Naive thymus-derived CD4-positive, alpha-beta T cell (primary cell): ENCODE data around the gene PSMB8. TPM values are rescaled to one million over a fixed set of nuclear protein-coding genes. Genes with fewer than 3 reads are reported as not detected.

Experiments used
- ATAC-seq: fragments of 150-1000 bp; cut with Tn5 transposase; 2 replicates; pipeline ENCODE4 v1.10.0; 2021; ENCODE audit warnings: mild to moderate bottlenecking, moderate library complexity
- CTCF ChIA-PET: fragments of 350-600 bp; sonication (Branson Sonifier 250); formaldehyde crosslinking; loops from one replicate; lab custom pipeline; 2021; ENCODE audit warnings: antibody characterized with exemption; lab: Charles Lee
- POLR2A ChIA-PET: fragments of 350-600 bp; sonication (Branson Sonifier 250); formaldehyde crosslinking; loops from one replicate; lab custom pipeline; 2021; ENCODE audit warnings: antibody characterized with exemption, inconsistent platforms; lab: Charles Lee
- DNase-seq, 9 donors: peaks; one replicate each; pipeline versions ENCODE4 v3.0.0 to v3.0.0-alpha.2; 2020 to 2022; ENCODE audit warnings: mixed read lengths in 1 of 9
- H3K27ac ChIP-seq: one replicate; pipeline ENCODE4 v1.7.0; 2013; ENCODE audit warnings: mild to moderate bottlenecking, low read depth, low read length, moderate library complexity
- H3K27me3 ChIP-seq, 2 donors: one replicate each; pipeline ENCODE4 v1.7.0; 2013; ENCODE audit warnings: low read length in 2 of 2, mild to moderate bottlenecking in 2 of 2, moderate library complexity in 2 of 2; ENCODE audit not compliant: control insufficient read depth in 2 of 2, insufficient read depth in 2 of 2
- H3K36me3 ChIP-seq, 3 experiments: 1 replicate in 2 of 3; 2 replicates in 1 of 3; pipeline ENCODE4 v1.7.0; 2013; ENCODE audit warnings: low read length in 3 of 3, mild to moderate bottlenecking in 3 of 3, moderate library complexity in 1 of 3; ENCODE audit not compliant: insufficient read depth in 3 of 3, control insufficient read depth in 2 of 3
- H3K4me1 ChIP-seq, 2 donors: one replicate each; pipeline ENCODE4 v1.7.0; 2013; ENCODE audit warnings: low read length in 2 of 2, mild to moderate bottlenecking in 2 of 2, moderate library complexity in 1 of 2; ENCODE audit not compliant: control insufficient read depth in 2 of 2, insufficient read depth in 2 of 2
- H3K4me3 ChIP-seq: 2 replicates; pipeline ENCODE4 v1.7.0; 2013; ENCODE audit warnings: mild to moderate bottlenecking, low read length
- H3K9me3 ChIP-seq, 3 experiments: 1 replicate in 2 of 3; 2 replicates in 1 of 3; pipeline ENCODE4 v1.7.0; 2013; ENCODE audit warnings: low read length in 3 of 3; ENCODE audit not compliant: control insufficient read depth in 2 of 3
- H3K27ac Mint-ChIP-seq, 9 donors: one replicate each; pipeline ENCODE4 v1.8.0; 2020 to 2022; ENCODE audit warnings: mixed read lengths in 9 of 9, mild to moderate bottlenecking in 8 of 9, moderate library complexity in 5 of 9, inconsistent platforms in 2 of 9
- H3K27me3 Mint-ChIP-seq, 5 donors: one replicate each; pipeline ENCODE4 v1.8.0; 2021 to 2022; ENCODE audit warnings: mixed read lengths in 5 of 5, mild to moderate bottlenecking in 1 of 5
- H3K36me3 Mint-ChIP-seq, 5 donors: one replicate each; pipeline ENCODE4 v1.8.0; 2020 to 2022; ENCODE audit warnings: mixed read lengths in 5 of 5, mild to moderate bottlenecking in 3 of 5, inconsistent platforms in 1 of 5
- H3K4me1 Mint-ChIP-seq, 7 donors: one replicate each; pipeline ENCODE4 v1.8.0; 2020 to 2022; ENCODE audit warnings: mixed read lengths in 7 of 7, mild to moderate bottlenecking in 3 of 7, inconsistent platforms in 1 of 7
- H3K4me3 Mint-ChIP-seq, 10 donors: one replicate each; pipeline ENCODE4 v1.8.0; 2020 to 2022; ENCODE audit warnings: mild to moderate bottlenecking in 10 of 10, mixed read lengths in 10 of 10, moderate library complexity in 6 of 10, inconsistent platforms in 2 of 10
- H3K9me3 Mint-ChIP-seq, 11 donors: one replicate each; pipeline ENCODE4 v1.8.0; 2020 to 2022; ENCODE audit warnings: mixed read lengths in 11 of 11, mild to moderate bottlenecking in 4 of 11, inconsistent platforms in 1 of 11, moderate library complexity in 1 of 11
- intact Hi-C, 2 donors: fragments of 100-400 bp; cut with micrococcal nuclease; formaldehyde crosslinking; loops; one replicate each; pipeline ENCODE4 v1.15.1; 2023
- polyA plus RNA-seq, 2 donors: library from polyadenylated mRNA; unstranded; fragments of 300-500 nt; fragmentation: Illumina TruSeq; gene quantifications; one replicate each; pipeline ENCODE4 v1.2.3, GENCODE V29; 2021
- total RNA-seq, 6 experiments: library from RNA in 5 of 6; stranded (reverse) in 5 of 6; gene quantifications; 1 replicate in 5 of 6; 2 replicates in 1 of 6; pipeline ENCODE4 v1.2.3 and lab custom pipeline; 2021 to 2026

PSMB8 gene
- total and polyA plus RNA-seq, 7 experiments from 2014 or later = 111 to 419 (median 146) TPM

GRCh38 chr6:32852018-32852843 is 8.4 kb upstream of the PSMB8 start:
- peaks cover 61 to 67% of the 10 kb centered on the region in 2 donors for H3K4me1 ChIP-seq
- Mint-ChIP-seq H3K36me3 (peaks cover 33 to 79% (median 61%) of the 10 kb centered on the region in 5 donors), H3K27me3 (no peaks in the 10 kb centered on the region), H3K9me3 (peaks cover 0 to 4% (median 0%) of the 10 kb centered on the region in 11 donors), H3K4me3 (peak overlapping the region; percentile 96 to 100 (median 100)), H3K27ac (peak overlapping the region; percentile 94 to 100 (median 100)), H3K4me1 (peaks cover 62 to 81% (median 73%) of the 10 kb centered on the region in 7 donors)
- peak overlapping the region; percentile 100 for H3K27ac ChIP-seq
- H3K9me3 ChIP-seq = no peaks in the 10 kb centered on the region
- intact Hi-C loops = loop anchor here (2.0 to 10.0 kb wide), 6 partner anchors 460 to 1230 kb away; partner anchors contain the start of genes CLIC1 (in 1 of the 2), CUTA (in 1 of the 2), PHF1 (in 1 of the 2) and PRRC2A (in 1 of the 2)
- ChIA-PET POLR2A (interaction anchor here (0.6 to 9.5 kb wide), 13 partner anchors 7 to 818 kb away, joined by 4 to 662 read pairs (median 15); partner anchors contain the start of genes BRD2, HLA-DMA, PSMB8 and RPS18), CTCF (interaction anchor here (2.1 to 7.5 kb wide), 4 partner anchors 11 to 120 kb away, joined by 13 to 241 read pairs (median 27); partner anchors contain the start of genes PSMB8 and TAP2)
- DNase-seq (peak in 1 of 9 donors; percentile 16), ATAC-seq (no peak)
- peaks cover 25 to 69% (median 45%) of the 10 kb centered on the region in 3 experiments for H3K36me3 ChIP-seq
- H3K4me3 ChIP-seq = peak overlapping the region; percentile 91
- H3K27me3 ChIP-seq = no peaks in the 10 kb centered on the region

- intact Hi-C loops = loop anchor here (5.0 to 10.0 kb wide), 5 partner anchors 461 to 1229 kb away; partner anchors contain the start of genes CLIC1 (in 1 of the 2), CUTA (in 1 of the 2), PHF1 (in 1 of the 2) and PRRC2A (in 1 of the 2)
- Mint-ChIP-seq H3K36me3 (peaks cover 33 to 80% (median 64%) of the 10 kb centered on the region in 5 donors), H3K27ac (peak overlapping the region; percentile 65 to 100 (median 97)), H3K9me3 (peaks cover 0 to 4% (median 0%) of the 10 kb centered on the region in 11 donors), H3K4me1 (peaks cover 65 to 84% (median 75%) of the 10 kb centered on the region in 7 donors), H3K27me3 (no peaks in the 10 kb centered on the region), H3K4me3 (peak overlapping the region; percentile 96 to 100 (median 100))
- H3K4me1 ChIP-seq = peaks cover 67 to 70% of the 10 kb centered on the region in 2 donors
- H3K27ac ChIP-seq = peak overlapping the region; percentile 100
- CTCF ChIA-PET = interaction anchor here (0.6 to 2.1 kb wide), 3 partner anchors 12 to 32 kb away, joined by 5 to 13 read pairs (median 5); partner anchors contain the start of gene TAP2
- ATAC-seq = no peak
- POLR2A ChIA-PET = interaction anchor here (0.9 to 3.0 kb wide), 9 partner anchors 9 to 437 kb away, joined by 3 to 29 read pairs (median 5); partner anchors contain the start of gene TAP2
- H3K9me3 ChIP-seq = no peaks in the 10 kb centered on the region
- no peaks in the 10 kb centered on the region for H3K27me3 ChIP-seq
- H3K4me3 ChIP-seq = peak overlapping the region; percentile 91
- no peak for DNase-seq
- H3K36me3 ChIP-seq = peaks cover 30 to 75% (median 51%) of the 10 kb centered on the region in 3 experiments
These were observed 7.2 kb upstream of the PSMB8 start for GRCh38 chr6:32851025-32851424.

- H3K27ac ChIP-seq = peak overlapping the region; percentile 97
- Mint-ChIP-seq H3K36me3 (peaks cover 33 to 82% (median 72%) of the 10 kb centered on the region in 5 donors), H3K4me3 (peak overlapping the region; percentile 54 to 99 (median 94)), H3K27ac (peak overlapping the region; percentile 22 to 100 (median 86)), H3K4me1 (peaks cover 60 to 75% (median 69%) of the 10 kb centered on the region in 7 donors), H3K27me3 (no peaks in the 10 kb centered on the region), H3K9me3 (peaks cover 0 to 4% (median 0%) of the 10 kb centered on the region in 11 donors)
- ChIA-PET POLR2A (interaction anchor here (0.6 to 3.0 kb wide), 6 partner anchors 8 to 631 kb away, joined by 3 to 29 read pairs (median 4); partner anchors contain the start of gene TAP2), CTCF (interaction anchor here (0.8 kb wide), 1 partner anchor 11 kb away, joined by 3 read pairs; the partner anchor contains the start of gene TAP2)
- ATAC-seq = no peak
- H3K4me3 ChIP-seq = no peak overlapping the region
- H3K36me3 ChIP-seq = peaks cover 37 to 71% (median 54%) of the 10 kb centered on the region in 3 experiments
- H3K9me3 ChIP-seq = no peaks in the 10 kb centered on the region
- intact Hi-C loops = loop anchor here in 1 of 2 donors (10.0 kb wide), 1 partner anchor 954 kb away; the partner anchor contains the start of gene EHMT2
- no peaks in the 10 kb centered on the region for H3K27me3 ChIP-seq
- no peak for DNase-seq
- peaks cover 58 to 61% of the 10 kb centered on the region in 2 donors for H3K4me1 ChIP-seq
These were observed 5.3 kb upstream of the PSMB8 start for GRCh38 chr6:32849126-32849525.

- DNase-seq = no peak
- H3K9me3 ChIP-seq = no peaks in the 10 kb centered on the region
- no peak for ATAC-seq
- peaks cover 61 to 62% of the 10 kb centered on the region in 2 donors for H3K4me1 ChIP-seq
- peak overlapping the region; percentile 92 to 99 (median 98) for H3K4me3 Mint-ChIP-seq
- H3K9me3 Mint-ChIP-seq = peaks cover 0 to 4% (median 0%) of the 10 kb centered on the region in 11 donors
- ChIA-PET CTCF (interaction anchor here (1.3 kb wide), 1 partner anchor 20 kb away, joined by 3 read pairs; no protein-coding TSS in a partner anchor), POLR2A (interaction anchor here (0.8 to 11.4 kb wide), 3 partner anchors 8 to 123 kb away, joined by 3 to 347 read pairs (median 4); partner anchors contain the start of gene BRD2)
- H3K36me3 ChIP-seq = peaks cover 37 to 69% (median 54%) of the 10 kb centered on the region in 3 experiments
- H3K27ac Mint-ChIP-seq = peak overlapping the region; percentile 58 to 100 (median 87)
- intact Hi-C loops = loop anchor here in 1 of 2 donors (10.0 kb wide), 1 partner anchor 953 kb away; the partner anchor contains the start of gene EHMT2
- H3K27ac ChIP-seq = peak overlapping the region; percentile 97
- no peaks in the 10 kb centered on the region for H3K27me3 ChIP-seq
- H3K27me3 Mint-ChIP-seq = no peaks in the 10 kb centered on the region
- H3K4me1 Mint-ChIP-seq = peaks cover 64 to 80% (median 74%) of the 10 kb centered on the region in 7 donors
- H3K4me3 ChIP-seq = peak overlapping the region; percentile 97
- peaks cover 33 to 93% (median 72%) of the 10 kb centered on the region in 5 donors for H3K36me3 Mint-ChIP-seq
These were observed 3.9 kb upstream of the PSMB8 start for GRCh38 chr6:32847795-32848194.

DNA sequence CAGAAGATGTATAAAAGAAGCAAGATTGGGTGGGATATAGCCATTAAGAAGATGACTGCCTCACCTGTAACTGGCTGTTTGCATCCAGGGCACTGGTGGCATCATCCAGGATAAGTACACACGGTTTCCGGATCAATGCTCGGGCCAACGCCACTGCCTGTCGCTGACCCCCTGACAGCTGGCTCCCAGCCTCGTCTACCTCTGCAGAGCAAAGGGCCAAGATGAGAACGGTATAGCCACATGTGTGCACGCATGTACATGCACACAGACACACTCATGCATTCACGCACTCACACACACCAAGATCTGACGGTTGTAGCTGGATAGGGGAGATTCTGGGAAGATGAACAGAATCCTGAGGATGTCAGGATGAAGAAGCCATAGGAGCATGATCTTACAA is 3.2 kb upstream of the PSMB8 start:
- intact Hi-C loops = loop anchor here in 1 of 2 donors (10.0 kb wide), 1 partner anchor 952 kb away; the partner anchor contains the start of gene EHMT2
- ATAC-seq (no peak), DNase-seq (no peak)
- H3K27me3 ChIP-seq = no peaks in the 10 kb centered on the region
- CTCF ChIA-PET = interaction anchor here (1.3 kb wide), 1 partner anchor 21 kb away, joined by 3 read pairs; no protein-coding TSS in a partner anchor
- no peaks in the 10 kb centered on the region for H3K27me3 Mint-ChIP-seq
- no peaks in the 10 kb centered on the region for H3K9me3 ChIP-seq
- H3K9me3 Mint-ChIP-seq = peaks cover 0 to 4% (median 0%) of the 10 kb centered on the region in 11 donors
- POLR2A ChIA-PET = interaction anchor here (0.6 to 11.4 kb wide), 8 partner anchors 8 to 124 kb away, joined by 3 to 662 read pairs (median 12); partner anchors contain the start of genes BRD2, HLA-DMB, PSMB9 and TAP1
- peaks cover 68 to 81% (median 76%) of the 10 kb centered on the region in 7 donors for H3K4me1 Mint-ChIP-seq
- H3K4me3 ChIP-seq = peak overlapping the region; percentile 97
- peak overlapping the region; percentile 92 to 99 (median 98) for H3K4me3 Mint-ChIP-seq
- H3K4me1 ChIP-seq = peaks cover 67 to 70% of the 10 kb centered on the region in 2 donors
- peaks cover 37 to 93% (median 76%) of the 10 kb centered on the region in 5 donors for H3K36me3 Mint-ChIP-seq
- peak overlapping the region; percentile 63 to 100 (median 87) for H3K27ac Mint-ChIP-seq
- H3K27ac ChIP-seq = peak overlapping the region; percentile 97
- H3K36me3 ChIP-seq = peaks cover 44 to 74% (median 61%) of the 10 kb centered on the region in 3 experiments
